ENCODE results near the gene METTL26. TPM values are rescaled to one million over a fixed set of nuclear protein-coding genes. Genes with fewer than 3 reads are reported as not detected.

METTL26 gene
- total and polyA plus RNA-seq, 2 of the 8 experiments (the other 6 are each of a cell fraction or from before 2014, with no cell fraction given), result 100 to 186 TPM

GRCh38 chr16:667780-668518, 31.8 kb upstream of the METTL26 start, which contains the start of gene RHOT2 (continued):
- TF ChIP-seq CHD7 (IDR thresholded peaks at IDR 0.05; ENCODE audit: insufficient replicate concordance, low read length), result no peak
- TF ChIP-seq TEAD4 (IDR thresholded peaks at IDR 0.05; ENCODE audit: low read depth, low read length), result no peak
- TF ChIP-seq RBBP5 (IDR thresholded peaks at IDR 0.05; ENCODE audit: borderline replicate concordance, low read depth, low read length), result no peak
- no peak; a peak in 1 of 3 replicates for TF ChIP-seq POLR2A (IDR thresholded peaks at IDR 0.05; ENCODE audit: control extremely low read depth in 1 of 2, low read depth in 2 of 2, low read length in 2 of 2)
- TF ChIP-seq SUZ12 (IDR thresholded peaks at IDR 0.05; ENCODE audit: low read length), result no peak
- TF ChIP-seq RFX5 (IDR thresholded peaks at IDR 0.05; ENCODE audit: borderline replicate concordance, low read depth, low read length), result no peak
- peak; percentile 81 to 91; a peak in 2 of 4 replicates for TF ChIP-seq SIN3A (conservative IDR thresholded peaks at IDR 0.05 in 1 of 2, IDR thresholded peaks at IDR 0.05 in 1 of 2; ENCODE audit: low read depth in 1 of 2, low read length in 2 of 2)
- TF ChIP-seq MAFK (IDR thresholded peaks at IDR 0.05; ENCODE audit: low read depth, low read length), result no peak

Data from H1 (cell line).